ENCODE measurements around the gene CDC5L.

DNA sequence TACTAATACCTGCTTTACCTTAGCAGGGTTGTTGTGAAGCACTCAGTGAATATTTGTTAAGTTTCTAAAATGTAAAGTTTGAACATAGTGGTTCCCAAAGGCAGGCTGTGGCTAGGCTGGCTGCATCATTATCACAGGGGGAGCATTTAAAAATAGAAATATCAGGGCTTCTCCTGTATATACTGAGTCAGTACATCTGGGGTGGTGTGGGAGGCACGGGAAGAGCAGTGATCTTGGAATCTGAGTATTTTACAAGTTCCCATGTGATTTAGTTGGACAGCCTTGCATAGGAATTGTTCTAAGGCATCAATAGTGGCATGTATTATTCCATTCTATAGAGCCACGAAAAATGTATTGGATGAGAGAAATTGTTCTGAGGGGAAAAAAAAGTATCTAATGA is 8.0 kb downstream of the CDC5L start:
- TF ChIP-seq, protein P1, sequence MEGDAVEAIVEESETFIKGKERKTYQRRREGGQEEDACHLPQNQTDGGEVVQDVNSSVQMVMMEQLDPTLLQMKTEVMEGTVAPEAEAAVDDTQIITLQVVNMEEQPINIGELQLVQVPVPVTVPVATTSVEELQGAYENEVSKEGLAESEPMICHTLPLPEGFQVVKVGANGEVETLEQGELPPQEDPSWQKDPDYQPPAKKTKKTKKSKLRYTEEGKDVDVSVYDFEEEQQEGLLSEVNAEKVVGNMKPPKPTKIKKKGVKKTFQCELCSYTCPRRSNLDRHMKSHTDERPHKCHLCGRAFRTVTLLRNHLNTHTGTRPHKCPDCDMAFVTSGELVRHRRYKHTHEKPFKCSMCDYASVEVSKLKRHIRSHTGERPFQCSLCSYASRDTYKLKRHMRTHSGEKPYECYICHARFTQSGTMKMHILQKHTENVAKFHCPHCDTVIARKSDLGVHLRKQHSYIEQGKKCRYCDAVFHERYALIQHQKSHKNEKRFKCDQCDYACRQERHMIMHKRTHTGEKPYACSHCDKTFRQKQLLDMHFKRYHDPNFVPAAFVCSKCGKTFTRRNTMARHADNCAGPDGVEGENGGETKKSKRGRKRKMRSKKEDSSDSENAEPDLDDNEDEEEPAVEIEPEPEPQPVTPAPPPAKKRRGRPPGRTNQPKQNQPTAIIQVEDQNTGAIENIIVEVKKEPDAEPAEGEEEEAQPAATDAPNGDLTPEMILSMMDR (IDR thresholded peaks at IDR 0.05) = no peak
- no peak for TF ChIP-seq POLR2A (IDR thresholded peaks at IDR 0.05)
- TF ChIP-seq POLR2AphosphoS5 (IDR thresholded peaks at IDR 0.05; ENCODE audit: insufficient read depth in 1 of 2, low read depth in 1 of 2) = no peak
